Stimulated activated CD8-positive, alpha-beta memory T cell treated with anti-CD3 and anti-CD28 coated beads, Interleukin-12 subunit alpha, Interleukin-12 subunit beta, amount 100 ng/mL, for 24 hours (primary cell): ENCODE measurements around the gene SP6.

Experiments
- DNase-seq: peaks from one replicate; pipeline ENCODE4 v3.0.0-alpha.2; 2020; ENCODE audit errors: extremely low read depth

SP6 gene

GRCh38 chr17:47836601-47837000 lies 14.4 kb downstream of the SP6 start:
- no peak for DNase-seq

GRCh38 chr17:47834756-47835155 lies 16.2 kb downstream of the SP6 start:
- DNase-seq = no peak

- DNase-seq = no peak
Observed at GRCh38 chr17:47831934-47832327, 19.0 kb downstream of the SP6 start.

GRCh38 chr17:47831003-47831933 lies 19.7 kb downstream of the SP6 start, which contains the start of the genes LRRC46 and MRPL10:
LRRC46 (plus strand) TSS chr17:47831670; CDS start chr17:47831990, 320 bp downstream.
MRPL10 (minus strand) TSS chr17:47831541; CDS start chr17:47831511, 30 bp downstream.
- DNase-seq = peak; percentile 83

- DNase-seq = no peak
Observed at GRCh38 chr17:47830396-47831002, 20.5 kb downstream of the SP6 start.

GRCh38 chr17:47829870-47830269 lies 21.1 kb downstream of the SP6 start:
- DNase-seq = no peak

GRCh38 chr17:47823519-47823918 lies 27.4 kb downstream of the SP6 start:
- no peak for DNase-seq

GRCh38 chr17:47822785-47823184 lies 28.2 kb downstream of the SP6 start:
- DNase-seq = no peak

- DNase-seq = peak; percentile 40
Observed at GRCh38 chr17:47821424-47822391, 29.3 kb downstream of the SP6 start, which contains the start of gene OSBPL7. OSBPL7 (minus strand) TSS chr17:47821794; CDS start chr17:47820278, 1,516 bp downstream.

GRCh38 chr17:47821031-47821423 lies 29.9 kb downstream of the SP6 start:
- DNase-seq = no peak

GRCh38 chr17:47820033-47820789 lies 30.8 kb downstream of the SP6 start:
- DNase-seq = no peak

- DNase-seq = no peak
Observed at GRCh38 chr17:47819475-47819874, 31.5 kb downstream of the SP6 start.

- no peak for DNase-seq
Observed at GRCh38 chr17:47818002-47818695, 32.8 kb downstream of the SP6 start.

- no peak for DNase-seq
Observed at GRCh38 chr17:47816947-47817346, 34.0 kb downstream of the SP6 start.

GRCh38 chr17:47816111-47816735 lies 34.7 kb downstream of the SP6 start:
- no peak for DNase-seq

GRCh38 chr17:47815106-47815918 lies 35.7 kb downstream of the SP6 start:
- DNase-seq = no peak

- DNase-seq = no peak
Observed at GRCh38 chr17:47813512-47814031, 37.4 kb downstream of the SP6 start.

GRCh38 chr17:47813077-47813476 lies 37.9 kb downstream of the SP6 start:
- no peak for DNase-seq
